ENCODE measurements around the gene LPO.

Gene LPO

DNA sequence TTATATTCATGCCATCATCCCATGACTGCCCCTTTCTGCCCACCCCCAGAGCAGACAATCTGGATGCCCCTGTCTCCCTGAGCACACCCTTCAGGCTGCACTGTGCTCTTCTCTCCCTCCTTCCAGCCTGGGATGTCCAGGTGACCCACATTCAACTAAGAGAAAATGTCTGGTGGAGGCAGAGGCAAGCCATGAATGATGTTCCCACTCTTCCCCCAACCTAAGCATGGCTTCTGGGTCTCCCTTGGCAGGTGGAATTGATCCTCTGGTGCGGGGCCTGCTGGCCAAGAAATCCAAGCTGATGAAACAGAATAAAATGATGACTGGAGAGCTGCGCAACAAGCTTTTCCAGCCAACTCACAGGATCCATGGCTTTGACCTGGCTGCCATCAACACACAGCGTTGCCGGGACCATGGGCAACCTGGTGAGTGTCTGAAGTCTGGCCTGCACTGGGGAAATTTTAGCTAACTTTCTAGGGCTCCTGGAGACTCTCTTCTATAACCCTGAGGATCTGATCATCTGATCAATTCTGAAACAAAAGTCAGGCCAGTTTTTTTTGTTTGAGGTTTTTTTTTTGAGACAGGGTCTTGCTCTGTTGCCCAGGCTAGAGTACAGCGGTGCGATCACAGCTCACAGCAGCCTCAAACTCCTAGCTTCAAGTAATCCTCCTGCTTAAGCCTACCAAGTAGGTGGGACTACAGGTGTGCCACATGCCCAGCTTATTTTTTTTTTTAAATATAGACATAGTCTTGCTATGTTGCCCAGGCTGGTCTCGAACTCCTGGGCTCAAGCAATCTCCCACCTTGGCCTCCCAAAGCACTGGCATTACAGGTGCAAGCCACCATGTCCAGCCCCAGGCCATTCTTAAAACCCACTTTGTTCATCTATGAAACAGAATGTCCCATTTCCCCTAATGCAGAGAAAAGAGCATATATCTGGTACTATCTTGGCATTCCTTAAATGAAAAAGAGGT is 27.8 kb downstream of the LPO start:
- Histone ChIP-seq H3K27ac (ENCODE audit: insufficient read depth in 1 of 2, low read depth in 1 of 2, low read length in 2 of 2, poor library complexity in 1 of 2, severe bottlenecking in 2 of 2) (no peak overlapping the region), H3K36me3 (ENCODE audit: control insufficient read depth in 4 of 4, insufficient read depth in 4 of 4, low read length in 3 of 4) (peaks cover 0 to 19% (median 2%) of the 10 kb centered on the region in 4 experiments), H3K4me1 (ENCODE audit: control extremely low read depth in 1 of 4, control insufficient read depth in 4 of 4, insufficient read depth in 4 of 4, low read length in 3 of 4) (no peaks in the 10 kb centered on the region), H3K9me3 (ENCODE audit: control extremely low read depth in 1 of 5, control insufficient read depth in 4 of 5, insufficient read depth in 2 of 5, low read depth in 1 of 5, low read length in 4 of 5) (peaks cover 0 to 5% (median 0%) of the 10 kb centered on the region in 5 experiments), H3K4me3 (ENCODE audit: control insufficient read depth in 1 of 7, extremely low read depth in 1 of 7, insufficient read depth in 4 of 7, low read depth in 2 of 7, low read length in 6 of 7) (no peak overlapping the region), H3K27me3 (replicated peaks in 2 of 5; ENCODE audit: control insufficient read depth in 4 of 5, insufficient read depth in 5 of 5, low read length in 4 of 5) (peaks cover 0 to 28% (median 6%) of the 10 kb centered on the region in 5 experiments)
- WGBS (ENCODE audit: insufficient coverage): 94% methylated on average over 5 of the region's 7 CpGs
- ChIA-PET POLR2A (interaction anchor here (0.6 kb wide), 1 partner anchor 16 kb away, joined by 3 read pairs; no protein-coding TSS in a partner anchor), CTCF (interaction anchor here (0.6 to 0.8 kb wide), 2 partner anchors 10 to 38 kb away, joined by 3 read pairs; no protein-coding TSS in a partner anchor)
- no peak for DNase-seq

DNA sequence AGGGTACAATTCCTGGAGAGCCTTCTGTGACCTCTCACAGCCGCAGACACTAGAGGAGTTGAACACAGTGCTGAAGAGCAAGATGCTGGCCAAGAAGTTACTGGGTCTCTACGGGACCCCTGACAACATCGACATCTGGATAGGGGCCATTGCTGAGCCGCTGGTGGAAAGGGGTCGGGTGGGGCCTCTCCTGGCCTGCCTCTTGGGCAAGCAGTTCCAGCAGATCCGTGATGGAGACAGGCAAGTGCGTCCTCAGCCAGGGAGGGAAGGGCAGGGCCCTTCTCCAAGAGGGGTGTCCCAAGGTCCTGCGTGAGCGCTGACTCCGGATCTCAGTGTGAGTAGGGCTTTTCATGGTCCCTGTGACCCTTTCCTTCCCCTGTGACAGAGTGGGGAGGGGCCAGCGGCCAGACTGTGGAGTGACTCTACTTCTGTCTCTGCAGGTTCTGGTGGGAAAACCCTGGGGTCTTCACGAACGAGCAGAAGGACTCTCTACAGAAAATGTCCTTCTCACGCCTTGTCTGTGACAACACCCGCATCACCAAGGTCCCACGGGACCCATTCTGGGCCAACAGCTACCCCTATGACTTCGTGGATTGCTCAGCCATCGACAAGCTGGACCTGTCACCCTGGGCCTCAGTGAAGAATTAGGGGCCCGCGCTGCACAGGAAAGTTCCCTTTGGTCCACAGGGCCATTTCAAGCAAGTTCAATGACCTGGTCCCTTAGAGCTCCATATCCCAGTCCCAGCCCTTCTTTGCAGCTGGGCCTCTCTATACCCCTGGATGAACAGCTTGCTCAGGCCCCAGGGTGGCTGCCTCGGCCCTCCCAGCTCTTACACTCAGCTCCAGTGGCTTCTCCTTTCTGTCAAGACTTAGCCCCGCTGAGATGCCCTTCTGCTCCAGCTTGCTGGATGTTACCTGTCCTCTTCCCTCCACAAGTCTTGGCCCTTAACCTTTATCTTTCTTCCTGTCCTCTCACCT is 29.3 kb downstream of the LPO start:
- Histone ChIP-seq H3K27ac (ENCODE audit: insufficient read depth in 1 of 2, low read depth in 1 of 2, low read length in 2 of 2, poor library complexity in 1 of 2, severe bottlenecking in 2 of 2) (no peak overlapping the region), H3K36me3 (ENCODE audit: control insufficient read depth in 4 of 4, insufficient read depth in 4 of 4, low read length in 3 of 4) (peaks cover 0 to 34% (median 2%) of the 10 kb centered on the region in 4 experiments), H3K4me1 (ENCODE audit: control extremely low read depth in 1 of 4, control insufficient read depth in 4 of 4, insufficient read depth in 4 of 4, low read length in 3 of 4) (peaks cover 0 to 2% (median 0%) of the 10 kb centered on the region in 4 experiments), H3K4me3 (ENCODE audit: control insufficient read depth in 1 of 7, extremely low read depth in 1 of 7, insufficient read depth in 4 of 7, low read depth in 2 of 7, low read length in 6 of 7) (no peak overlapping the region), H3K27me3 (replicated peaks in 2 of 5; ENCODE audit: control insufficient read depth in 4 of 5, insufficient read depth in 5 of 5, low read length in 4 of 5) (peaks cover 0 to 15% (median 2%) of the 10 kb centered on the region in 5 experiments), H3K9me3 (ENCODE audit: control extremely low read depth in 1 of 5, control insufficient read depth in 4 of 5, insufficient read depth in 2 of 5, low read depth in 1 of 5, low read length in 4 of 5) (peaks cover 0 to 5% (median 0%) of the 10 kb centered on the region in 5 experiments)
- DNase-seq: no peak
- WGBS (ENCODE audit: insufficient coverage): 93% methylated on average over 21 of the region's 22 CpGs
- ChIA-PET CTCF (no interaction called here), POLR2A (no interaction called here)

- H3K27ac ChIP-seq (ENCODE audit: insufficient read depth in 1 of 2, low read depth in 1 of 2, low read length in 2 of 2, poor library complexity in 1 of 2, severe bottlenecking in 2 of 2): no peak overlapping the region
- 96% methylated on average over 8 of the region's 12 CpGs for WGBS (ENCODE audit: insufficient coverage)
- peaks cover 0 to 14% (median 2%) of the 10 kb centered on the region in 5 experiments for H3K27me3 ChIP-seq (replicated peaks in 2 of 5; ENCODE audit: control insufficient read depth in 4 of 5, insufficient read depth in 5 of 5, low read length in 4 of 5)
- H3K9me3 ChIP-seq (ENCODE audit: control extremely low read depth in 1 of 5, control insufficient read depth in 4 of 5, insufficient read depth in 2 of 5, low read depth in 1 of 5, low read length in 4 of 5): peaks cover 0 to 5% (median 0%) of the 10 kb centered on the region in 5 experiments
- no peak overlapping the region for H3K4me3 ChIP-seq (ENCODE audit: control insufficient read depth in 1 of 7, extremely low read depth in 1 of 7, insufficient read depth in 4 of 7, low read depth in 2 of 7, low read length in 6 of 7)
- DNase-seq: no peak
- peaks cover 0 to 9% (median 0%) of the 10 kb centered on the region in 4 experiments for H3K4me1 ChIP-seq (ENCODE audit: control extremely low read depth in 1 of 4, control insufficient read depth in 4 of 4, insufficient read depth in 4 of 4, low read length in 3 of 4)
- CTCF ChIA-PET: no interaction called here
- POLR2A ChIA-PET: no interaction called here
- H3K36me3 ChIP-seq (ENCODE audit: control insufficient read depth in 4 of 4, insufficient read depth in 4 of 4, low read length in 3 of 4): peaks cover 0 to 41% (median 2%) of the 10 kb centered on the region in 4 experiments
These were observed 29.9 kb downstream of the LPO start for GRCh38 chr17:58268326-58268725.

DNA sequence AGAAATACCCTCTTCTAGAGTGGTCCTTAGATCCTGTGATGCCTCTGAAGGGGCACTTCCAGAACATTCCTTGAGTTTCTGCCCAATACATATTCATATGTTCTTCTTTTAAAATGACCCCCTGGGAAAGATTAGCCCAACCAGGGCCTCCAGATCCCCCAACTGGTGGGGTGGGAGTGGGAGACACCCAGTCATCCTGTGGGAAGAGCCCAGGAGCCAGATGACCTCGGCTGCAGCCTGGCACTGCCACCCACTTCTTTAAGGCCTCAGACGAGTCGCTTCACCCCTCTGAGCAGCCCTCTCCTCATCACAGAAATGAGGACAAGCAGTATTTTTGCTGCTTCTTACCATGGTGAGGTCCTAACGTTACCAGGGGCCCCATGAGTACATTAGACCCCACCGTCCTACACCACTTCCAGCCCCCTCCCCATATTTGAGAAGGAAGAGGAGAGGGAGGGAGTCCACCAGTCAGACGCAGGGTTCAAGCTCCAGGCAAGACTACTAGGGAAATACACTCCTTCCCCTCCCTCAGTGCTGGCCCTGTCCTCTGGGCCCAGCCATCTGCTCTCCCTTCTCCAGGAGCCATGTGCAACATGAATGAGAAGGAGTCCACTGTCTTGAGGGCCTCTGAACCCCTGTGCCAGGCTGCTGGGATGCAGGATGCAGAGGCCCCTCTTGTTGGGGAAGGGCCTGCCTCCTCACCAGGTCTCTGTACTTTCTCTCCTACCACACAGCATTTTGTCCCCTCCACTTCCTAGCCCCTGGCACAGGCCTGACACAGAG is 30.6 kb downstream of the LPO start:
- CTCF ChIA-PET: no interaction called here
- Histone ChIP-seq H3K4me1 (ENCODE audit: control extremely low read depth in 1 of 4, control insufficient read depth in 4 of 4, insufficient read depth in 4 of 4, low read length in 3 of 4) (peaks cover 0 to 15% (median 0%) of the 10 kb centered on the region in 4 experiments), H3K4me3 (ENCODE audit: control insufficient read depth in 1 of 7, extremely low read depth in 1 of 7, insufficient read depth in 4 of 7, low read depth in 2 of 7, low read length in 6 of 7) (no peak overlapping the region), H3K27ac (ENCODE audit: insufficient read depth in 1 of 2, low read depth in 1 of 2, low read length in 2 of 2, poor library complexity in 1 of 2, severe bottlenecking in 2 of 2) (no peak overlapping the region), H3K36me3 (ENCODE audit: control insufficient read depth in 4 of 4, insufficient read depth in 4 of 4, low read length in 3 of 4) (peaks cover 0 to 47% (median 2%) of the 10 kb centered on the region in 4 experiments), H3K9me3 (ENCODE audit: control extremely low read depth in 1 of 5, control insufficient read depth in 4 of 5, insufficient read depth in 2 of 5, low read depth in 1 of 5, low read length in 4 of 5) (peaks cover 0 to 5% (median 0%) of the 10 kb centered on the region in 5 experiments), H3K27me3 (replicated peaks in 2 of 5; ENCODE audit: control insufficient read depth in 4 of 5, insufficient read depth in 5 of 5, low read length in 4 of 5) (peaks cover 0 to 9% (median 2%) of the 10 kb centered on the region in 5 experiments)
- POLR2A ChIA-PET: no interaction called here
- WGBS (ENCODE audit: insufficient coverage): 100% methylated on average over 2 of the region's 6 CpGs
- DNase-seq: no peak

DNA sequence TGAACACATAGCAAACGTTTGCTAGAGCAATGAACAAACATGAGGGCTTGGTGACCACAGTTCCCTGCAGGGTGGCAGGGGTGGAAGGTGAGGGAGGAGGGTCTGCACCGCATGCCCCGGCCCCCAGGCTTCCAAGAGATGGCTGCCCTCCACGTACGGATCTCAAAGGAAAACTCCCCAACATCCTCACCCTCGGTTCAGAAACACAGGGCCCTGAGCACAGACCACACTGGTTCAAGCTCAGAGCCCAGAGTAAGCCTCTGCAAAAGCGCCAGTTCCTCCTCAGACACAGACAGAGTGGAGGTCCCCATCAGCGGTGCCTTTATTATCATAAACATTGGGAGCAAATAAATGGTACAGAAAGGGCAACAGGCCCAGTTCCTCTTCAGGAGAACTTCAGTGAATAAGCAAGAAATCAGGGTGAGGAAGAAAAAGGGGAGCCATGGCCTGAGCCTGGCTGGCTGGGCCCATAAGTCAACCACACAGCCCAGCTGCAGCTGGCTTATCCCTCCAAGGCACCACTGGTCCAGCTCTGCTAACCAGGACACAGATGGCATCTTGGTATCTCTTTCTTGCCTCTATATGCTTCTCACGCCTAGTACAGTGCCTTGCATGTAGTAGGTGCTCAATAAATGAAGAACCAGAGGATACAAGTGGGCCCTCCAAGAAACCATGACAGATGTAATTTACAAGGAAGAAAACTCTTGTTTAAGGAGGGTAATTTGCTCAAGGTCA is 31.3 kb downstream of the LPO start:
- no peak for DNase-seq
- Histone ChIP-seq H3K27me3 (replicated peaks in 2 of 5; ENCODE audit: control insufficient read depth in 4 of 5, insufficient read depth in 5 of 5, low read length in 4 of 5) (peaks cover 0 to 4% (median 0%) of the 10 kb centered on the region in 5 experiments), H3K27ac (ENCODE audit: insufficient read depth in 1 of 2, low read depth in 1 of 2, low read length in 2 of 2, poor library complexity in 1 of 2, severe bottlenecking in 2 of 2) (no peak overlapping the region), H3K4me1 (ENCODE audit: control extremely low read depth in 1 of 4, control insufficient read depth in 4 of 4, insufficient read depth in 4 of 4, low read length in 3 of 4) (peaks cover 0 to 16% (median 0%) of the 10 kb centered on the region in 4 experiments), H3K9me3 (ENCODE audit: control extremely low read depth in 1 of 5, control insufficient read depth in 4 of 5, insufficient read depth in 2 of 5, low read depth in 1 of 5, low read length in 4 of 5) (peaks cover 0 to 2% (median 0%) of the 10 kb centered on the region in 5 experiments), H3K4me3 (ENCODE audit: control insufficient read depth in 1 of 7, extremely low read depth in 1 of 7, insufficient read depth in 4 of 7, low read depth in 2 of 7, low read length in 6 of 7) (no peak overlapping the region), H3K36me3 (ENCODE audit: control insufficient read depth in 4 of 4, insufficient read depth in 4 of 4, low read length in 3 of 4) (peaks cover 0 to 48% (median 2%) of the 10 kb centered on the region in 4 experiments)
- 80% methylated on average over 6 of the region's 9 CpGs for WGBS (ENCODE audit: insufficient coverage)
- ChIA-PET CTCF (no interaction called here), POLR2A (no interaction called here)

Measured in common myeloid progenitor, CD34-positive (primary cell).